ENCODE measurements around the gene WWC1. TPM values are rescaled to one million over a fixed set of nuclear protein-coding genes. Genes with fewer than 3 reads are reported as not detected.

WWC1 gene
- total RNA-seq, 1 donor from 2014 or later, result 2.2 TPM

DNA sequence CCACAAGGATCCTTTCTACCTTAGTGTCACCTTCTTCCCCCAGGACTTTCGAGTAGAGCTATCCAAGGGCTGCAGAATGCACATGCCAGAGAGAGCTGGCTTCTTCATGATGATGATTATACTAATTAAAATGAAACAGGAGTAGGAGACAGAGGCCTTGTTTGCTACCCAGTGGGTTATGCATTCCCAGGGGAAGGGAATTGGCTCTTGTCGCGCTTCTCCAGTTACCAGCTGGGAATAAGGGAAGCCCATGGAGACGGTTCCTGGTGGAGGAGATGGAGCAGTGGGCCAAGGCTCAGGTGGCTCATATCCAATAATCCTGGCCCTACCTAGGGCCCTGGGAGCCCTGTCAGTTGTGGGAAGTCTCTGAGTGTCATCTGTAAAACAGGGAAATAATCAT is 65.1 kb downstream of the WWC1 start:
- no peak overlapping the region for H3K4me3 Mint-ChIP-seq (ENCODE audit: unreplicated experiment)
- no peaks in the 10 kb centered on the region for H3K27me3 Mint-ChIP-seq (ENCODE audit: unreplicated experiment)
- H3K4me1 Mint-ChIP-seq (ENCODE audit: unreplicated experiment), result peaks cover 6% of the 10 kb centered on the region
- no peaks in the 10 kb centered on the region for H3K36me3 Mint-ChIP-seq (ENCODE audit: unreplicated experiment)
- DNase-seq (ENCODE audit: extremely low spot score, unreplicated experiment), result no peak
- TF ChIP-seq, protein P1, sequence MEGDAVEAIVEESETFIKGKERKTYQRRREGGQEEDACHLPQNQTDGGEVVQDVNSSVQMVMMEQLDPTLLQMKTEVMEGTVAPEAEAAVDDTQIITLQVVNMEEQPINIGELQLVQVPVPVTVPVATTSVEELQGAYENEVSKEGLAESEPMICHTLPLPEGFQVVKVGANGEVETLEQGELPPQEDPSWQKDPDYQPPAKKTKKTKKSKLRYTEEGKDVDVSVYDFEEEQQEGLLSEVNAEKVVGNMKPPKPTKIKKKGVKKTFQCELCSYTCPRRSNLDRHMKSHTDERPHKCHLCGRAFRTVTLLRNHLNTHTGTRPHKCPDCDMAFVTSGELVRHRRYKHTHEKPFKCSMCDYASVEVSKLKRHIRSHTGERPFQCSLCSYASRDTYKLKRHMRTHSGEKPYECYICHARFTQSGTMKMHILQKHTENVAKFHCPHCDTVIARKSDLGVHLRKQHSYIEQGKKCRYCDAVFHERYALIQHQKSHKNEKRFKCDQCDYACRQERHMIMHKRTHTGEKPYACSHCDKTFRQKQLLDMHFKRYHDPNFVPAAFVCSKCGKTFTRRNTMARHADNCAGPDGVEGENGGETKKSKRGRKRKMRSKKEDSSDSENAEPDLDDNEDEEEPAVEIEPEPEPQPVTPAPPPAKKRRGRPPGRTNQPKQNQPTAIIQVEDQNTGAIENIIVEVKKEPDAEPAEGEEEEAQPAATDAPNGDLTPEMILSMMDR (IDR thresholded peaks at IDR 0.05), result no peak
- no peak overlapping the region for H3K27ac Mint-ChIP-seq (ENCODE audit: unreplicated experiment)
- H3K9me3 Mint-ChIP-seq (ENCODE audit: unreplicated experiment), result no peaks in the 10 kb centered on the region

DNA sequence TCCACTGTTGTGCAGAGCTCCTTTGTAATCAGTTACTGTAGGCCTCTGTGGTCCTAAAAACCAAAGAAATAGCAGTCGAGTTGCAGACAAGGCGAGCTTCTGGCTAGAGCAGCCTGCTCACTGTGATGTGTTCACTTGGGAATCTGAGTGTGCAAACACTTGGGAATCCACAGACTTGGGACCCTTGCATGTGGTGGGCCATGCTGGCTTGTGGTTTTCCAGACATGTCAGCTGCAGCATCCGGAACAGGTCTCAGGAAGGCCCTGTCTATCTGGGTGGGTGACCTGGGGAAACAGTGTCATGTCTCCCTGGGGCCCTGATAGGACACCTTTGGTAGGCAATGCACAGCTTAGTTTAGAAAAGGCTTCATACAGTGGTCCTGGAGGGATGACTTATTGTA is 66.4 kb downstream of the WWC1 start:
- no peaks in the 10 kb centered on the region for H3K36me3 Mint-ChIP-seq (ENCODE audit: unreplicated experiment)
- TF ChIP-seq, protein P1 (IDR thresholded peaks at IDR 0.05), result no peak
- no peak overlapping the region for H3K4me3 Mint-ChIP-seq (ENCODE audit: unreplicated experiment)
- no peaks in the 10 kb centered on the region for H3K9me3 Mint-ChIP-seq (ENCODE audit: unreplicated experiment)
- no peak overlapping the region for H3K27ac Mint-ChIP-seq (ENCODE audit: unreplicated experiment)
- H3K4me1 Mint-ChIP-seq (ENCODE audit: unreplicated experiment), result peaks cover 6% of the 10 kb centered on the region
- no peak for DNase-seq (ENCODE audit: extremely low spot score, unreplicated experiment)
- no peaks in the 10 kb centered on the region for H3K27me3 Mint-ChIP-seq (ENCODE audit: unreplicated experiment)

DNA sequence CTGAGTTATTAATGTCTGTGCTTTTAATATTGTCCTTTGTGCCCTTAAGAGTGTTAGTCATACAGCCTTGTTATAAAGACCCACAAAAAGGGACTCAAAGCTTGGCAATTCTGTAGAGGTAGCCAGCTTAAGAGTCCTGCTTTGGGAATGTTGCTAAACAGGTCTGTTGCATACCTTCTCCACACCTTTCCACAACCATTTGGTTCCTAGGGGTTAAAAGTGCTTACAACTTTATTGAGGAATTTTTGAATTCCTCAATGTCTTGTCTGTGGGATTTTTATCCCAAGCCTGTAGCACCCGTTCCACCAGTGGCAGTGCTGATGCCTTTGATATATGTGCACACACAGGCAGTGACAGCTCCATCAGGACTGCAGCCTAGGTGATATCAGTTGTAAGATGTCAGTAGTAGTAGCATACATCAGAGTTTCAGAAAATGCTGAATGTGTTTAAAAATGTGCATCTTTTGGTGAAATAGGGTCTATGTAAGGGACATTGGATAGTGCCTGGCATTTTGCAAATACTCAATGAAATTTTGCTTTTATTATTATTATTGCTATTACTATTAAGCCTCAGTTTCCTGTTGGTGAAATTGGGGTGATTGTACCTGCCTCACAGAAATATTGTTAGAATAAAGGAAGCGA is 68.5 kb downstream of the WWC1 start:
- Mint-ChIP-seq H3K27me3 (ENCODE audit: unreplicated experiment) (no peaks in the 10 kb centered on the region), H3K9me3 (ENCODE audit: unreplicated experiment) (no peaks in the 10 kb centered on the region), H3K4me3 (ENCODE audit: unreplicated experiment) (no peak overlapping the region), H3K36me3 (ENCODE audit: unreplicated experiment) (no peaks in the 10 kb centered on the region), H3K27ac (ENCODE audit: unreplicated experiment) (no peak overlapping the region), H3K4me1 (ENCODE audit: unreplicated experiment) (no peaks in the 10 kb centered on the region)
- TF ChIP-seq, protein P1 (IDR thresholded peaks at IDR 0.05), result no peak
- no peak for DNase-seq (ENCODE audit: extremely low spot score, unreplicated experiment)

DNA sequence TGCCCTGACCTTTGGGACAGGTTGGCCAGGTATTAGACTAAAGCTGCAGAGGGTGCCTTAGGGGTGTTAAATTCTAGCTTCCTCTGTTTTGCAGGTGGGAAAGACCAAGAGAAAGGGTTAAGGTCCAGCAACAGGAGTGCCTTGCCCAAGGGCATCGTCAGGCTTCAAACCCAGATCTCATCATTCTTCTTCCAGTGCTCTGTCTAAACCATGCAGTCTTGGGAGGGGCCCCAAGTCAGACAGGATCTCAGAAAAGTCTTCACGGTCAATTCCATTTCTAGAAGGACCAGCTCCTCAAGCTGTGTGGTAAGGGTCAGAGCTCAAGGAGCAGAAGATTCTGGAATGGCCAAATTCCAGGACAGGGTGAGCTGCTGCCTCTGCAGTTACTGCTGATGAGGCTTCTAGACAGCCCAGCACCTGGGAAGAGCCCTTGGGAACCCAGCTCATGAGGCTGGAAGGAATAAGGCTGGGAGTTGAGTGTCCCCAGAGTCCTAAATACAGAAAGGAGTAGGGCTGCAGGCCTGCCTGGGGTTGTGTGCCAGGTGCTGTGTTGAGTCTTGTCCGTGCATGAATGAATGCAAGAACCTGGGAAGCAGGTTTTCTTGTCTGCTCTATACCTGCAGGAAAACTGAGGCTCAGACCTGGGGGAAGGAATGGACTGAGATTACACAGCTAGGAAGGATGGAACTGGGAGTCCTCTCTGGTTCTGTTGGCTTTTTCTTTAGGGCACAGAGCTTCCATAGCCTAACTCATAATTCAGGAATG is 69.3 kb downstream of the WWC1 start:
- H3K4me3 Mint-ChIP-seq (ENCODE audit: unreplicated experiment), result no peak overlapping the region
- no peak for DNase-seq (ENCODE audit: extremely low spot score, unreplicated experiment)
- TF ChIP-seq, protein P1 (IDR thresholded peaks at IDR 0.05), result no peak
- H3K9me3 Mint-ChIP-seq (ENCODE audit: unreplicated experiment), result no peaks in the 10 kb centered on the region
- no peak overlapping the region for H3K27ac Mint-ChIP-seq (ENCODE audit: unreplicated experiment)
- peaks cover 2% of the 10 kb centered on the region for H3K4me1 Mint-ChIP-seq (ENCODE audit: unreplicated experiment)
- no peaks in the 10 kb centered on the region for H3K27me3 Mint-ChIP-seq (ENCODE audit: unreplicated experiment)
- no peaks in the 10 kb centered on the region for H3K36me3 Mint-ChIP-seq (ENCODE audit: unreplicated experiment)

DNA sequence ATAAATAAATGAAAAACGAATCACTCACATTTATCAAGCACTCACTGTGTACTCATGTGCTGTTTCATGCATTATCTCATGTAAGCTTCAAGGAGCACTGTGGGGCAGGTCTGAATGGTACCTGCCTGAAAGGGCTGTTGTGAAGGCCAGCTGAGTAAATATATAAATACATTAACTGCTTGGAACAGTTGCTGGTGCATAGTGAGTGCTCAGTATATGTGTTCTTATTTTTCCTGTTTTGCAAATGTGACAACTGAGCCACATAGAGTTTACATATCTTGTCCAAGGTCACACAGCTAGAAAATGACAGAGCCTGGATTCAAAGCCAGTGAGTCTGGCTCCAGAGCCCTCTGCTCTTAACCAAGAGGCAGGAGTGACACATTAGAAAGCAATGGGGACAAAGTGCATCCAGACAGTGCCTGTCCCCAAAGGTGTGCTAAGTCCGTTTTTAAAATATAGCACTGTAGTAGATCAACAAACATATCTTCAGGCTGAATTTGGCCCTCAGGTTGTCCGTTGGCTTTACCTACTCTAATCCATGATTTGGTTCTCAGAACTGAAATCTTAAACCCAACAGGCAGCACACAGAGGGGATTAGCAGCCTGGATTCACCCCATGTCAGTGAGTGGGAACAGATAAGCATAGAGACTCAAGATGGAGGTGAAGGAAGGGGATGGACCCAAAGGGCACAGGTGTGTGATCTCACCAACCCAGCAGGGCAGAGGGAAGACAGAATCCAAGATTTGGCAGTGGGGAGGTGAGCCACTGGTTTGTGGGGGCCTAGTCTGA is 70.8 kb downstream of the WWC1 start:
- TF ChIP-seq, protein P1 (IDR thresholded peaks at IDR 0.05), result no peak
- Mint-ChIP-seq H3K27me3 (ENCODE audit: unreplicated experiment) (no peaks in the 10 kb centered on the region), H3K27ac (ENCODE audit: unreplicated experiment) (no peak overlapping the region), H3K4me1 (ENCODE audit: unreplicated experiment) (peaks cover 9% of the 10 kb centered on the region), H3K4me3 (ENCODE audit: unreplicated experiment) (no peak overlapping the region), H3K36me3 (ENCODE audit: unreplicated experiment) (no peaks in the 10 kb centered on the region), H3K9me3 (ENCODE audit: unreplicated experiment) (no peaks in the 10 kb centered on the region)
- DNase-seq (ENCODE audit: extremely low spot score, unreplicated experiment), result no peak
